HEK293 (cell line): ENCODE measurements around the gene IRF2.

Source experiments
- CTCF ChIA-PET: fragments of 350-600 bp; formaldehyde crosslinking; extraction: SDS; loops from one replicate; lab custom pipeline; 2021; ENCODE audit warnings: antibody characterized with exemption; lab: Yijun Ruan, JAX
- POLR2A ChIA-PET: fragments of 300-600 bp; formaldehyde crosslinking; extraction: SDS; loops from one replicate; lab custom pipeline; 2020; ENCODE audit warnings: antibody characterized with exemption, inconsistent platforms; lab: Yijun Ruan, JAX
- H3K27ac ChIP-seq: fragments of 200-500 bp; sonication (Bioruptor generic); 2 replicates; pipeline ENCODE4 v1.5.1; 2014; ENCODE audit warnings: low read depth, low read length, control low read depth, inconsistent platforms; ENCODE audit errors: extremely low read depth
- H3K36me3 ChIP-seq, 2 experiments: fragments of 200-500 bp in 1 of 2; sonication (Bioruptor generic) in 1 of 2; 1 replicate in 1 of 2; 2 replicates in 1 of 2; pipeline ENCODE4 v1.5.1; 2014 to 2017; ENCODE audit warnings: inconsistent platforms in 2 of 2, low read length in 2 of 2; ENCODE audit not compliant: control insufficient read depth in 2 of 2, insufficient read depth in 1 of 2
- H3K4me1 ChIP-seq: fragments of 200-500 bp; sonication (Bioruptor generic); 2 replicates; pipeline ENCODE4 v1.5.1; 2014; ENCODE audit warnings: mild to moderate bottlenecking, low read length, inconsistent platforms; ENCODE audit not compliant: control insufficient read depth, insufficient read depth
- H3K4me3 ChIP-seq: 2 replicates; pipeline ENCODE4 v1.5.1; 2011; ENCODE audit warnings: low read depth, mild to moderate bottlenecking, control low read depth, low read length, moderate library complexity
- H3K9me3 ChIP-seq: fragments of 200-500 bp; sonication (Bioruptor generic); 2 replicates; pipeline ENCODE4 v1.5.1; 2014; ENCODE audit warnings: low read depth, low read length, inconsistent platforms; ENCODE audit not compliant: control insufficient read depth, insufficient read depth
- GLI2 ChIP-seq: fragments of 450-650 bp; formaldehyde crosslinking; IDR thresholded peaks from 2 replicates; pipeline ENCODE4; 2017; ENCODE audit warnings: missing biosample characterization, missing genetic modification characterization, low read depth, borderline replicate concordance
- HOXA7 ChIP-seq: sonication (generic); formaldehyde crosslinking; IDR thresholded peaks from 2 replicates; pipeline ENCODE4 v1.8.1; 2022; ENCODE audit warnings: missing genetic modification reagents, borderline replicate concordance
- INSM2 ChIP-seq: fragments of 450-650 bp; formaldehyde crosslinking; IDR thresholded peaks from 2 replicates; pipeline ENCODE4 v1.5.1; 2016; ENCODE audit warnings: missing biosample characterization, missing genetic modification characterization
- MYNN ChIP-seq: fragments of 450-650 bp; formaldehyde crosslinking; IDR thresholded peaks from 2 replicates; pipeline ENCODE4 v1.5.1; 2016; ENCODE audit warnings: missing biosample characterization, missing genetic modification characterization, borderline replicate concordance
- ZBTB7A ChIP-seq: fragments of 450-650 bp; formaldehyde crosslinking; IDR thresholded peaks from 2 replicates; pipeline ENCODE4 v1.5.1; 2016; ENCODE audit warnings: low read depth, missing biosample characterization, missing genetic modification characterization
- ZIC2 ChIP-seq: fragments of 450-650 bp; formaldehyde crosslinking; IDR thresholded peaks from 2 replicates; pipeline ENCODE4 v1.5.1; 2016; ENCODE audit warnings: missing biosample characterization, missing genetic modification characterization
- ZNF140 ChIP-seq: fragments of 450-650 bp; formaldehyde crosslinking; IDR thresholded peaks from 2 replicates; pipeline ENCODE4 v1.5.1; 2016; ENCODE audit warnings: missing biosample characterization, missing genetic modification characterization
- ZNF146 ChIP-seq: fragments of 450-650 bp; formaldehyde crosslinking; IDR thresholded peaks from 2 replicates; pipeline ENCODE4 v1.5.1; 2016; ENCODE audit warnings: missing biosample characterization, missing genetic modification characterization
- ZNF184 ChIP-seq: fragments of 450-650 bp; IDR thresholded peaks from 2 replicates; pipeline ENCODE4 v1.5.1; 2018; ENCODE audit warnings: missing biosample characterization, mild to moderate bottlenecking, missing genetic modification characterization
- ZNF214 ChIP-seq: fragments of 450-650 bp; formaldehyde crosslinking; IDR thresholded peaks from 2 replicates; pipeline ENCODE4 v1.5.1; 2017; ENCODE audit warnings: missing biosample characterization, mild to moderate bottlenecking, missing genetic modification characterization, borderline replicate concordance
- ZNF335 ChIP-seq: fragments of 450-650 bp; formaldehyde crosslinking; conservative IDR thresholded peaks from 2 replicates; pipeline ENCODE4 v1.5.1; 2016; ENCODE audit warnings: missing biosample characterization, missing genetic modification characterization
- ZNF341 ChIP-seq: fragments of 450-650 bp; formaldehyde crosslinking; IDR thresholded peaks from 2 replicates; pipeline ENCODE4; 2016; ENCODE audit warnings: low read depth, missing biosample characterization, missing genetic modification characterization
- ZNF394 ChIP-seq: fragments of 450-650 bp; formaldehyde crosslinking; IDR thresholded peaks from 2 replicates; pipeline ENCODE4 v1.5.1; 2016; ENCODE audit warnings: missing biosample characterization, missing genetic modification characterization, mild to moderate bottlenecking, moderate library complexity, borderline replicate concordance
- ZNF433 ChIP-seq: fragments of 450-650 bp; formaldehyde crosslinking; IDR thresholded peaks from 2 replicates; pipeline ENCODE4 v1.5.1; 2016; ENCODE audit warnings: missing biosample characterization, missing genetic modification characterization, low read depth
- ZNF514 ChIP-seq: fragments of 450-650 bp; formaldehyde crosslinking; IDR thresholded peaks from 2 replicates; pipeline ENCODE4 v1.5.1; 2016; ENCODE audit warnings: missing biosample characterization, missing genetic modification characterization
- ZNF621 ChIP-seq: fragments of 450-650 bp; formaldehyde crosslinking; IDR thresholded peaks from 2 replicates; pipeline ENCODE4 v1.5.1; 2017; ENCODE audit warnings: missing biosample characterization, missing genetic modification characterization
- ZNF677 ChIP-seq: fragments of 450-650 bp; IDR thresholded peaks from 2 replicates; pipeline ENCODE4 v1.5.0; 2018; ENCODE audit warnings: missing biosample characterization, mild to moderate bottlenecking, missing genetic modification characterization, moderate library complexity
- ZNF704 ChIP-seq: fragments of 450-650 bp; formaldehyde crosslinking; IDR thresholded peaks from 2 replicates; pipeline ENCODE4 v1.5.1; 2016; ENCODE audit warnings: missing biosample characterization, missing genetic modification characterization
- ZNF830 ChIP-seq: fragments of 450-650 bp; IDR thresholded peaks from 2 replicates; pipeline ENCODE4 v1.5.0; 2018; ENCODE audit warnings: missing biosample characterization, missing genetic modification characterization, low read depth, mild to moderate bottlenecking, moderate library complexity
- ZSCAN30 ChIP-seq: fragments of 450-650 bp; IDR thresholded peaks from 2 replicates; pipeline ENCODE4 v1.5.1; 2018; ENCODE audit warnings: missing biosample characterization, mild to moderate bottlenecking, missing genetic modification characterization, moderate library complexity

IRF2 gene

GRCh38 chr4:184444215-184444952 lies 30.0 kb downstream of the IRF2 start:
- Histone ChIP-seq H3K27ac (no peak overlapping the region), H3K9me3 (no peaks in the 10 kb centered on the region), H3K4me1 (no peaks in the 10 kb centered on the region), H3K36me3 (no peaks in the 10 kb centered on the region), H3K4me3 (no peak overlapping the region)
- ChIA-PET CTCF (no interaction called here), POLR2A (no interaction called here)
- TF ChIP-seq ZNF830 (tag by site-specific recombination): no peak

GRCh38 chr4:184443318-184443717 lies 31.0 kb downstream of the IRF2 start:
- POLR2A ChIA-PET: no interaction called here
- H3K36me3 ChIP-seq: no peaks in the 10 kb centered on the region
- no peak for TF ChIP-seq GLI2
- no peak for TF ChIP-seq ZNF140 (tag by site-specific recombination)
- TF ChIP-seq ZNF146 (tag by site-specific recombination): peak; percentile 54; the same call in 1 of the 2 replicates
- H3K9me3 ChIP-seq: no peaks in the 10 kb centered on the region
- H3K27ac ChIP-seq: no peak overlapping the region
- CTCF ChIA-PET: no interaction called here
- H3K4me1 ChIP-seq: no peaks in the 10 kb centered on the region
- H3K4me3 ChIP-seq: no peak overlapping the region

- TF ChIP-seq ZNF394 (no peak), ZNF433 (tag by site-specific recombination) (no peak), ZNF184 (tag by site-specific recombination) (no peak), MYNN (tag by site-specific recombination) (no peak), ZNF341 (tag by site-specific recombination) (no peak), ZNF335 (no peak), HOXA7 (CRISPR knock-in tag) (no peak), ZIC2 (tag by site-specific recombination) (no peak), ZNF514 (no peak), ZNF704 (tag by site-specific recombination) (no peak), INSM2 (no peak), ZBTB7A (tag by site-specific recombination) (no peak), ZNF621 (tag by site-specific recombination) (no peak), ZNF677 (tag by site-specific recombination) (no peak), ZNF214 (tag by site-specific recombination) (no peak), ZSCAN30 (tag by site-specific recombination) (no peak)
- TF ChIP-seq, all 188 proteins: peak for 0
- Histone ChIP-seq H3K27ac (no peak overlapping the region), H3K36me3 (no peaks in the 10 kb centered on the region), H3K9me3 (no peaks in the 10 kb centered on the region), H3K4me3 (no peak overlapping the region), H3K4me1 (no peaks in the 10 kb centered on the region)
- ChIA-PET CTCF (no interaction called here), POLR2A (no interaction called here)
Observed at GRCh38 chr4:184442314-184442635, 32.1 kb downstream of the IRF2 start.
